Measurements from ENCODE around the gene NCK1. TPM values are rescaled to one million over a fixed set of nuclear protein-coding genes. Genes with fewer than 3 reads are reported as not detected.

The NCK1 gene
- total and polyA plus RNA-seq, 7 donors, result 16.2 to 33.4 (median 25.4) TPM

- H3K4me1 ChIP-seq, result peaks cover 6% of the 10 kb centered on the region
- TF ChIP-seq CTCF (IDR thresholded peaks at IDR 0.05), result no peak
- H3K27me3 ChIP-seq (ENCODE audit: insufficient read depth in 3 of 3, low read length in 2 of 3), result peaks cover 0 to 29% (median 2%) of the 10 kb centered on the region in 3 donors
- peak; percentile 33 to 58 for DNase-seq
- H3K4me3 ChIP-seq, result peak overlapping the region; percentile 86
- WGBS, 3 donors, result 0 to 1% (median 1%) methylated on average over 17 to 21 of the region's 21 CpGs
- H3K9me3 ChIP-seq, result peaks cover 6% of the 10 kb centered on the region
- peak overlapping the region; percentile 64 for H3K27ac ChIP-seq
- ATAC-seq, result peak; percentile 64 to 82 (median 74)
- intact Hi-C loops (cut with DNase I), result loop anchor here in 1 of 2 donors (1.0 kb wide), 1 partner anchor 195 kb away; no protein-coding TSS in a partner anchor
- no peaks in the 10 kb centered on the region for H3K36me3 ChIP-seq (ENCODE audit: insufficient read depth in 1 of 2, low read depth in 1 of 2)
Measured at GRCh38 chr3:136819392-136819730, 42.6 kb upstream of the NCK1 start.

GRCh38 chr3:136819731-136820679 lies 42.0 kb upstream of the NCK1 start:
- no peaks in the 10 kb centered on the region for H3K36me3 ChIP-seq (ENCODE audit: insufficient read depth in 1 of 2, low read depth in 1 of 2)
- peak; percentile 59 to 70 for DNase-seq
- peak overlapping the region; percentile 86 for H3K4me3 ChIP-seq
- peaks cover 6% of the 10 kb centered on the region for H3K4me1 ChIP-seq
- peaks cover 11% of the 10 kb centered on the region for H3K9me3 ChIP-seq
- H3K27ac ChIP-seq, result peak overlapping the region; percentile 64
- 7 to 8% (median 7%) methylated on average over 48 to 51 of the region's 51 CpGs for WGBS, 3 donors
- peak; percentile 68 to 73 (median 72) for ATAC-seq
- no peak for TF ChIP-seq CTCF (IDR thresholded peaks at IDR 0.05)
- H3K27me3 ChIP-seq (ENCODE audit: insufficient read depth in 3 of 3, low read length in 2 of 3), result peaks cover 0 to 29% (median 2%) of the 10 kb centered on the region in 3 donors
- intact Hi-C loops (cut with DNase I), result loop anchor here in 1 of 2 donors (1.0 kb wide), 1 partner anchor 194 kb away; no protein-coding TSS in a partner anchor

DNA sequence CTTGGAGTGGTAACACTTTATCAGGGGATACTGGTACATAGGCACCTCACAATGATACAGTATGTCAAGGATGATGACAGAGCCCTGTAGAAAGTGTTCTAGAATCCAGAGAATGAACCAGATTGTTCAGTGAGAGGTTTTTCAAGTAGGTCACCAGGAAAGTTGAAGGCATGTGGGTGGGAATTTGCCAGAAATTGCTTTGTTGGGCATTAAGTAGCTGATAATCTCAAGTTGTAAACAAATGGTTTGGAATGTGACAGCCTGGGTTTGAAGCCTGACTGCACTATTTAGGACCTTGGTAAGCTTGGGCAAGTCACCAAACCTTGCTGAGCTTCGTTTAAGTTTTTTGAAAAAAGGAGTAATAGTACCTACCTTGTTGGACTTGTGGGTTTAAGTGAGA lies 30.5 kb upstream of the NCK1 start:
- no peak overlapping the region for H3K4me3 ChIP-seq
- ATAC-seq, result no peak
- no peaks in the 10 kb centered on the region for H3K36me3 ChIP-seq (ENCODE audit: insufficient read depth in 1 of 2, low read depth in 1 of 2)
- H3K9me3 ChIP-seq, result no peaks in the 10 kb centered on the region
- intact Hi-C loops (cut with DNase I), result no loop called here
- H3K27ac ChIP-seq, result no peak overlapping the region
- peaks cover 11% of the 10 kb centered on the region for H3K4me1 ChIP-seq
- peaks cover 0 to 2% (median 0%) of the 10 kb centered on the region in 3 donors for H3K27me3 ChIP-seq (ENCODE audit: insufficient read depth in 3 of 3, low read length in 2 of 3)
- WGBS, 3 donors, result 65 to 75% (median 67%) methylated on average over 1 of the region's 1 CpG
- no peak for DNase-seq
- no peak for TF ChIP-seq CTCF (IDR thresholded peaks at IDR 0.05)

- no peak for ATAC-seq
- no peak for DNase-seq
- no peak overlapping the region for H3K27ac ChIP-seq
- H3K4me3 ChIP-seq, result no peak overlapping the region
- H3K36me3 ChIP-seq (ENCODE audit: insufficient read depth in 1 of 2, low read depth in 1 of 2), result peaks cover 0 to 3% of the 10 kb centered on the region in 2 donors
- H3K27me3 ChIP-seq (ENCODE audit: insufficient read depth in 3 of 3, low read length in 2 of 3), result peaks cover 0 to 2% (median 0%) of the 10 kb centered on the region in 3 donors
- no peak for TF ChIP-seq CTCF (IDR thresholded peaks at IDR 0.05)
- intact Hi-C loops (cut with DNase I), result no loop called here
- peaks cover 29% of the 10 kb centered on the region for H3K4me1 ChIP-seq
- H3K9me3 ChIP-seq, result no peaks in the 10 kb centered on the region
- WGBS, 3 donors, result 72 to 83% (median 75%) methylated on average over 1 of the region's 1 CpG
Measured at GRCh38 chr3:136835089-136835812, 26.8 kb upstream of the NCK1 start.
